RWPE2 (cell line): Measurements from ENCODE around the gene AGMO.
"Not testable (repeated sequence)": the region's sequence is repeated elsewhere in the genome, so short reads cannot be mapped to it uniquely, and the experiment has no call there.

Source experiments
- ATAC-seq: fragments of 200-7000 bp; cut with Tn5 transposase; 3 replicates; pipeline ENCODE4 v1.9.1; 2021; ENCODE audit warnings: low read depth
- DNase-seq: peaks from one replicate; pipeline ENCODE4 v3.0.0-alpha.2; 2020; ENCODE audit warnings: low spot score
- H3K27ac ChIP-seq: fragments of 450-650 bp; 2 replicates; pipeline ENCODE4 v1.5.1; 2017; ENCODE audit warnings: mild to moderate bottlenecking; ENCODE audit not compliant: poor library complexity, severe bottlenecking
- H3K27me3 ChIP-seq: fragments of 250-450 bp; sonication (Bioruptor Pico); 2 replicates; pipeline ENCODE4 v1.5.1; 2021; ENCODE audit warnings: mild to moderate bottlenecking, moderate library complexity; ENCODE audit not compliant: insufficient read depth, poor library complexity, severe bottlenecking
- H3K36me3 ChIP-seq: fragments of 250-450 bp; sonication (Bioruptor Pico); 2 replicates; pipeline ENCODE4 v1.5.1; 2020; ENCODE audit warnings: low read depth, mild to moderate bottlenecking, moderate library complexity
- H3K4me1 ChIP-seq: fragments of 250-450 bp; sonication (Bioruptor Pico); 2 replicates; pipeline ENCODE4 v1.5.1; 2021; ENCODE audit warnings: mild to moderate bottlenecking, moderate library complexity; ENCODE audit not compliant: insufficient read depth, poor library complexity, severe bottlenecking
- H3K4me3 ChIP-seq: fragments of 250-450 bp; sonication (Bioruptor Pico); 2 replicates; pipeline ENCODE4 v1.5.1; 2021; ENCODE audit warnings: mild to moderate bottlenecking, moderate library complexity; ENCODE audit not compliant: severe bottlenecking
- H3K9me3 ChIP-seq: fragments of 250-450 bp; sonication (Bioruptor Pico); 2 replicates; pipeline ENCODE4 v1.5.1; 2021; ENCODE audit warnings: mild to moderate bottlenecking, moderate library complexity; ENCODE audit not compliant: severe bottlenecking
- TF ChIP-seq, protein P1 (sequence below): fragments of 450-650 bp; IDR thresholded peaks from one replicate; pipeline ENCODE4 v1.5.1; 2017; ENCODE audit warnings: mild to moderate bottlenecking, moderate library complexity; ENCODE audit not compliant: poor library complexity, severe bottlenecking

AGMO gene

DNA sequence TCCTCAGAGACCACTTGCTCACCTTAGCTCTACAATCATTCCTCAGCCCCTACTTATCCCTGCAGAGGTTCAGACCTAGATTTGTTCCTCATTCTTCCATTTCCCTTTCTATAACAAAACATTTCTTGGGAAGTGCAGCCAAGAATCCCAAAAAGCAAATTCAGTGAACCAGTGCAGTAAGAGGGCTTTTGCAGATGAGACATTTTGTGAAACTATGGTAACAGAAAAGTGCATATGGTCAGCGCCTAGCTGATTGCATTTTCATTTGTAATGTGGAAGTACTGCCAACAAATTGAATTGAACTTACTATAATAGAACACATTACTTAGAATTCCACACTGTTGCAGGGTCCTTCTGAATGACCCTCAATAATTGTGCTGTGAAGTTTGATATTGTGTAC is 18.6 kb downstream of the AGMO start:
- no peaks in the 10 kb centered on the region for H3K27me3 ChIP-seq
- TF ChIP-seq, protein P1, sequence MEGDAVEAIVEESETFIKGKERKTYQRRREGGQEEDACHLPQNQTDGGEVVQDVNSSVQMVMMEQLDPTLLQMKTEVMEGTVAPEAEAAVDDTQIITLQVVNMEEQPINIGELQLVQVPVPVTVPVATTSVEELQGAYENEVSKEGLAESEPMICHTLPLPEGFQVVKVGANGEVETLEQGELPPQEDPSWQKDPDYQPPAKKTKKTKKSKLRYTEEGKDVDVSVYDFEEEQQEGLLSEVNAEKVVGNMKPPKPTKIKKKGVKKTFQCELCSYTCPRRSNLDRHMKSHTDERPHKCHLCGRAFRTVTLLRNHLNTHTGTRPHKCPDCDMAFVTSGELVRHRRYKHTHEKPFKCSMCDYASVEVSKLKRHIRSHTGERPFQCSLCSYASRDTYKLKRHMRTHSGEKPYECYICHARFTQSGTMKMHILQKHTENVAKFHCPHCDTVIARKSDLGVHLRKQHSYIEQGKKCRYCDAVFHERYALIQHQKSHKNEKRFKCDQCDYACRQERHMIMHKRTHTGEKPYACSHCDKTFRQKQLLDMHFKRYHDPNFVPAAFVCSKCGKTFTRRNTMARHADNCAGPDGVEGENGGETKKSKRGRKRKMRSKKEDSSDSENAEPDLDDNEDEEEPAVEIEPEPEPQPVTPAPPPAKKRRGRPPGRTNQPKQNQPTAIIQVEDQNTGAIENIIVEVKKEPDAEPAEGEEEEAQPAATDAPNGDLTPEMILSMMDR: no peak

DNA sequence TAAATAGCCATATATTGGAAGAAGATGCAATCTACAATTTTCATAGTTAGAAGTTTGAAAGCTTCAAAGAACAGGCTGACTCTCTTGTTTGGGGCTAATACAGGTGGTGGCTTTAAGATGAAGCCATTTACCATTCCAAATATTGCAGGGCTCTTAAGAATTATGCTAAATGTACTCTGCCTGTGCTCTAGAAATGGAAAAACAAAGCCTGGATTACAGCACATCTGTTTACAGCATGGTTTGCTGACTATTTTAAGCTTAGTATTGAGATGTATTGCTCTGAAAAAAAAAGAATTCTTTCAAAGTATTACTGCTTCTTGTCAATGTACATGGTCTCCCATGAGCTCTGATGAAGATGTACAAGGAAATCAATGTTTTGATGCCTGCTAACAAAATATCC is 34.2 kb downstream of the AGMO start:
- H3K4me1 ChIP-seq: no peaks in the 10 kb centered on the region
- DNase-seq (no peak), ATAC-seq (no peak)
- no peaks in the 10 kb centered on the region for H3K27me3 ChIP-seq
- H3K9me3 ChIP-seq: peaks cover 3% of the 10 kb centered on the region
- H3K36me3 ChIP-seq: no peaks in the 10 kb centered on the region
- no peak overlapping the region for H3K27ac ChIP-seq
- TF ChIP-seq, protein P1: no peak
- H3K4me3 ChIP-seq: no peak overlapping the region

More for the DNA sequence above, 18.6 kb downstream of the AGMO start:
- ATAC-seq (no peak), DNase-seq (no peak)
- Histone ChIP-seq H3K27ac (no peak overlapping the region), H3K9me3 (no peaks in the 10 kb centered on the region), H3K4me1 (no peaks in the 10 kb centered on the region), H3K4me3 (no peak overlapping the region), H3K36me3 (no peaks in the 10 kb centered on the region)

DNA sequence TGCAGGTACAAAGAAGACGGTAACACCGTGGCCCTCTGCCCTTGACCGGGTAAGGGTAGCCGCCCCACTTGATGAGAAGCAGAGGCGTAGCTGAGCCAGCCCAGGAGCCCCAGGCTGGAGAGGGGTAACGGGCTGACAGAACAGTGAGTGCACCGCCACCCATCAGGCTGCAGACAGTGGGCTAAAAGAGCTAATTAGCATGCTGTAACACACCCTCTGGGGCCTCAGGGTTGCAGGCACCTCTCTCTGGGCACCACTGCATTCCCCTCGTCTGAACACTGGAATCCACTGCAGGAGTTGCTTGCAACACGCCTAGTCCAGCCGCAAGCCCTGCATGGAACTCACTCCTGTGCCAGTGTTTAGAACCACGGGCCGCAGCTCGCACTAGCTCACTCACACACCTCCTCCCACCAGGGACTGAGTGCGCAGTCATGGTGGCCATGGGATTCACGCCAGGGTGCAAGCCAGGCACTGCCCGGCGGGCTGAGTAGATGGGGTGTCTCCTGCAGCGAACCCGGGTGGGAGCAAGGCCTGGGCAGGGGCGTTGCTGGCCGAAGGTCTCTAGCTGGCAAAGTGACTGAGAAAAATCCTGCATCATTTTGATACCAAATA is 36.1 kb downstream of the AGMO start:
- ATAC-seq: no peak

DNA sequence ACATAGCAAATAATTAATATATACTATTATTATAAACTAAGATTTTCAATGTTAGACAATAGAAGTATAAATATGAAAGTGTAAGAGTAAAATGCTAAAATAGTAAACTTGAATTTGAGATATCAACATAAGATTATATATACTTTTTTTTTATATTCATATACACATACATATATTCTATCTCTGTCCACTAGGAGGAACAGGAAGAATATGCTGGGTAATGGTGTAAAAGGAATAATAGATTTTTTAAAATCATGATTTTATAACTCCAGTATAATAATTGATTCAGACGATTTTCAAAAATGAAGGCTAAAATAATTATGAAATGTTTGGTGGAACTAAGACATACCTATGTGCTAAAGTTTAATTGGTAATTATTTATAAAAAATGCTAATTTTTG is 37.7 kb downstream of the AGMO start:
- no peak for ATAC-seq
- no peaks in the 10 kb centered on the region for H3K4me1 ChIP-seq

More for the DNA sequence above, 36.1 kb downstream of the AGMO start:
- no peaks in the 10 kb centered on the region for H3K27me3 ChIP-seq
- no peak overlapping the region for H3K27ac ChIP-seq
- no peaks in the 10 kb centered on the region for H3K4me1 ChIP-seq
- no peak overlapping the region for H3K4me3 ChIP-seq
- no peak for DNase-seq
- TF ChIP-seq, protein P1: no peak
- H3K36me3 ChIP-seq: no peaks in the 10 kb centered on the region
- peaks cover 4% of the 10 kb centered on the region for H3K9me3 ChIP-seq

DNA sequence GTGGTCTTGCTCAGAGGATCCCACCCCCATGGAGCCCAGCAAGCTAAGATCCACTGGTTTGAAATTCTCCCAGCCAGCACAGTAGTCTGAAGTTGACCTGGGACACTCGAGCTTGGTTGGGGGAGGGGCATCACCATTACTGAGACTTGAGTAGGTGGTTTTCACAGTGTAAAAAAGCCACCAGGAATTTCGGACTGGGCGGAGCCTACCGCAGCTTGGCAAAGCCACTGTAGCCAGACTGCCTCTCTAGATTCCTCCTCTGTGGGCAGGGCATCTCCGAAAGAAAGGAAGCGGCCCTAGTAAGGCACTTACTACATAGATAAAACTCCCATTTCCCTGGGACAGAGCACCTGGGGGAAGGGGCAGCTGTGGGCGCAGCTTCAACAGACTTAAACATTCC is 44.0 kb downstream of the AGMO start:
- not testable (repeated sequence) for H3K27me3 ChIP-seq, ATAC-seq, H3K9me3 ChIP-seq

More for the DNA sequence above, 37.7 kb downstream of the AGMO start:
- Histone ChIP-seq H3K4me3 (no peak overlapping the region), H3K36me3 (no peaks in the 10 kb centered on the region), H3K27me3 (no peaks in the 10 kb centered on the region), H3K27ac (no peak overlapping the region), H3K9me3 (peaks cover 5% of the 10 kb centered on the region)
- DNase-seq: no peak
- TF ChIP-seq, protein P1: peak; percentile 16

More for the DNA sequence above, 44.0 kb downstream of the AGMO start:
- not testable (repeated sequence) for H3K36me3 ChIP-seq, H3K27ac ChIP-seq, H3K4me1 ChIP-seq, DNase-seq, H3K4me3 ChIP-seq
